HG03095 (cell line): Measurements from ENCODE around the gene UTP25.
"Not testable (repeated sequence)": the region's sequence is repeated elsewhere in the genome, so short reads cannot be mapped to it uniquely, and the experiment has no call there.

ENCODE experiments used
- ATAC-seq: cut with Tn5 transposase; IDR thresholded peaks from one replicate; pipeline ENCODE4 v1.9.1; 2021; ENCODE audit warnings: moderate library complexity; ENCODE audit not compliant: unreplicated experiment

UTP25 gene

GRCh38 chr1:209889077-209889418 is 61.3 kb downstream of the UTP25 start:
- no peak for ATAC-seq

- ATAC-seq, result no peak
Observed at GRCh38 chr1:209890641-209891330, 63.0 kb downstream of the UTP25 start.

GRCh38 chr1:209893751-209894150 is 66.0 kb downstream of the UTP25 start:
- ATAC-seq, result no peak

- no peak for ATAC-seq
Observed at GRCh38 chr1:209895709-209896108, 67.9 kb downstream of the UTP25 start.

- ATAC-seq, result no peak
Observed at GRCh38 chr1:209896346-209896745, 68.6 kb downstream of the UTP25 start.

GRCh38 chr1:209898271-209898670 is 70.5 kb downstream of the UTP25 start:
- not testable (repeated sequence) for ATAC-seq

- ATAC-seq, result not testable (repeated sequence)
Observed at GRCh38 chr1:209898851-209899250, 71.1 kb downstream of the UTP25 start.

GRCh38 chr1:209899948-209900347 is 72.2 kb downstream of the UTP25 start:
- no peak for ATAC-seq

GRCh38 chr1:209900734-209901133 is 73.0 kb downstream of the UTP25 start:
- ATAC-seq, result no peak

GRCh38 chr1:209901211-209901610 is 73.4 kb downstream of the UTP25 start:
- ATAC-seq, result no peak

- ATAC-seq, result not testable (repeated sequence)
Observed at GRCh38 chr1:209904774-209905173, 77.0 kb downstream of the UTP25 start.
